Esophagus squamous epithelium (tissue), 5 donors: ENCODE measurements around the gene SPATA19. TPM values are rescaled to one million over a fixed set of nuclear protein-coding genes. Genes with fewer than 3 reads are reported as not detected.

Source experiments
- DNase-seq: peaks from one replicate; lab custom pipeline; 2025; lab: John Stamatoyannopoulos, UW
- H3K27ac ChIP-seq, 4 donors: fragments of 200-600 bp; sonication (generic); one replicate each; pipeline ENCODE4 v1.5.1; 2016 to 2019; ENCODE audit warnings: mild to moderate bottlenecking in 1 of 4
- H3K27me3 ChIP-seq, 4 donors: fragments of 200-600 bp; sonication (generic); 1 replicate in 3 of 4; 2 replicates in 1 of 4; pipeline versions ENCODE4 v1.5.1 to v1.6.0; 2017 to 2021; ENCODE audit warnings: antibody characterized with exemption in 1 of 4
- H3K36me3 ChIP-seq, 3 donors: fragments of 200-600 bp; sonication (generic); one replicate each; pipeline ENCODE4 v1.5.1; 2016 to 2019
- H3K4me1 ChIP-seq, 3 donors: fragments of 200-600 bp; sonication (generic); one replicate each; pipeline ENCODE4 v1.5.1; 2017 to 2019
- H3K4me3 ChIP-seq, 4 donors: fragments of 200-600 bp; sonication (generic); 1 replicate in 3 of 4; 2 replicates in 1 of 4; pipeline ENCODE4 v1.5.1; 2016 to 2019; ENCODE audit warnings: mild to moderate bottlenecking in 2 of 4, moderate library complexity in 1 of 4
- H3K9me3 ChIP-seq, 3 donors: fragments of 200-600 bp; sonication (generic); one replicate each; pipeline ENCODE4 v1.5.1; 2016 to 2019
- POLR2A ChIP-seq, 4 donors: fragments of 450-650 bp; IDR thresholded peaks; one replicate each; pipeline ENCODE4 v1.6.1; 2017; ENCODE audit warnings: antibody characterized with exemption in 4 of 4, mild to moderate bottlenecking in 4 of 4, moderate library complexity in 3 of 4
- WGBS, 2 donors: methylation state at CpG; one replicate each; pipeline ENCODE4 v1.1.5; 2018; 5-methylcytosine and 5-hydroxymethylcytosine counted together
- intact Hi-C: fragments of 100-400 bp; cut with DNase I; formaldehyde crosslinking; loops from one replicate; pipeline ENCODE4 v1.15.0; 2022
- total RNA-seq, 4 donors: library from RNA; depleted of rRNA; stranded (reverse); fragments of >200 nt; gene quantifications; one replicate each; pipeline ENCODE4 v1.1.0, GENCODE V29; 2016
- TF ChIP-seq, protein P1 (sequence below), 6 experiments: fragments of 450-650 bp in 4 of 6; fragments of 200-600 bp in 2 of 6; sonication (generic) in 2 of 6; IDR thresholded peaks; one replicate each; pipeline ENCODE4 v1.5.1; 2016 to 2019; ENCODE audit warnings: antibody characterized with exemption in 6 of 6, mild to moderate bottlenecking in 4 of 6, moderate library complexity in 4 of 6
- donor health status: DM: yes; HTN: yes; CAD: no.

Gene SPATA19
- total RNA-seq, 4 donors from 2014 or later = not detected

DNA sequence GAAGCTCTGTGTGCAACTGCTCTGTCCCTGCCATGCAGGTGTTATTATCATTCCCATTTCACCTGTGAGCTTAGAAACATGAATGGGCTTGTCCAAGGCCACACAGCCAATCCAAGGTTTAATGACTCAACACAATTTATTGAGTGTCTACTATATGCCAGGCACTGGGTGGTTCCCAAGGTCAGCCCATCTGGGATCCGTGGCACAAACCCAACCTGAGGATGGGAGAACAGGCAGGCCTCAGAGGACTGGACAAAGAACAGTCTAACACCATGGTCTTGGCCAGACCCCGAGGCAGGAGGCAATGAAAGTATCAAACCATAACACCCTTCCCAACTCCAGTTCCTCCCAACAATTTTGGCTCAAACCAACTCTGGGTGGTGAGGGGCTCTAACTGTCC is 15.7 kb downstream of the SPATA19 start:
- Histone ChIP-seq H3K36me3 (no peaks in the 10 kb centered on the region), H3K27ac (no peak overlapping the region), H3K27me3 (peaks cover 0 to 19% (median 0%) of the 10 kb centered on the region in 4 donors), H3K9me3 (no peaks in the 10 kb centered on the region), H3K4me3 (no peak overlapping the region), H3K4me1 (peaks cover 0 to 4% (median 0%) of the 10 kb centered on the region in 3 donors)
- 41 to 58% methylated on average over 2 of the region's 2 CpGs for WGBS, 2 donors
- no peak for DNase-seq
- intact Hi-C loops = no loop called here
- TF ChIP-seq POLR2A (IDR thresholded peaks at IDR 0.05) = no peak
- TF ChIP-seq, protein P1, sequence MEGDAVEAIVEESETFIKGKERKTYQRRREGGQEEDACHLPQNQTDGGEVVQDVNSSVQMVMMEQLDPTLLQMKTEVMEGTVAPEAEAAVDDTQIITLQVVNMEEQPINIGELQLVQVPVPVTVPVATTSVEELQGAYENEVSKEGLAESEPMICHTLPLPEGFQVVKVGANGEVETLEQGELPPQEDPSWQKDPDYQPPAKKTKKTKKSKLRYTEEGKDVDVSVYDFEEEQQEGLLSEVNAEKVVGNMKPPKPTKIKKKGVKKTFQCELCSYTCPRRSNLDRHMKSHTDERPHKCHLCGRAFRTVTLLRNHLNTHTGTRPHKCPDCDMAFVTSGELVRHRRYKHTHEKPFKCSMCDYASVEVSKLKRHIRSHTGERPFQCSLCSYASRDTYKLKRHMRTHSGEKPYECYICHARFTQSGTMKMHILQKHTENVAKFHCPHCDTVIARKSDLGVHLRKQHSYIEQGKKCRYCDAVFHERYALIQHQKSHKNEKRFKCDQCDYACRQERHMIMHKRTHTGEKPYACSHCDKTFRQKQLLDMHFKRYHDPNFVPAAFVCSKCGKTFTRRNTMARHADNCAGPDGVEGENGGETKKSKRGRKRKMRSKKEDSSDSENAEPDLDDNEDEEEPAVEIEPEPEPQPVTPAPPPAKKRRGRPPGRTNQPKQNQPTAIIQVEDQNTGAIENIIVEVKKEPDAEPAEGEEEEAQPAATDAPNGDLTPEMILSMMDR (IDR thresholded peaks at IDR 0.05) = no peak

DNA sequence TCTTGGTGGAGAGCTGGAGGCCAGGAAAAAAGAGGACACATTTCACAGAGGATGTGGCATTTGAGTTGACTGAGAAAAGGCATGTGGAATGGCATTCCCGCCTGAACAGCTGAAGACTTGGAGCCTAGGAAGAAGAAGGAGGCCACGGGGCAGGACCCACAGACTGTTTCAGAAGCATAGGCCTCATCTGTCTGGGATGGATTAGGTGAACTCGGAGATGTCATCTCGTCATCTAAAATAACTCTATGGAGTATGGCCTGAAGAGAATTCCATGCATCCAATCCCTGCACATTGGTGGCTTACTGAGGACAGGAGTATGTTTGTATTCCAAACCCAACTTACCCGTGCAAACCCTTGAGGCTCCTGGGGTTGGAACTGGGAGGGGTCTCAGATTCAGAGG is 16.4 kb downstream of the SPATA19 start:
- Histone ChIP-seq H3K36me3 (no peaks in the 10 kb centered on the region), H3K4me3 (no peak overlapping the region), H3K9me3 (no peaks in the 10 kb centered on the region), H3K4me1 (peaks cover 0 to 4% (median 0%) of the 10 kb centered on the region in 3 donors), H3K27me3 (peaks cover 0 to 19% (median 0%) of the 10 kb centered on the region in 4 donors), H3K27ac (no peak overlapping the region)
- intact Hi-C loops = no loop called here
- TF ChIP-seq, protein P1 (IDR thresholded peaks at IDR 0.05) = no peak
- no peak for TF ChIP-seq POLR2A (IDR thresholded peaks at IDR 0.05)
- no peak for DNase-seq
- WGBS, 2 donors = 73 to 84% methylated on average over 5 of the region's 5 CpGs

DNA sequence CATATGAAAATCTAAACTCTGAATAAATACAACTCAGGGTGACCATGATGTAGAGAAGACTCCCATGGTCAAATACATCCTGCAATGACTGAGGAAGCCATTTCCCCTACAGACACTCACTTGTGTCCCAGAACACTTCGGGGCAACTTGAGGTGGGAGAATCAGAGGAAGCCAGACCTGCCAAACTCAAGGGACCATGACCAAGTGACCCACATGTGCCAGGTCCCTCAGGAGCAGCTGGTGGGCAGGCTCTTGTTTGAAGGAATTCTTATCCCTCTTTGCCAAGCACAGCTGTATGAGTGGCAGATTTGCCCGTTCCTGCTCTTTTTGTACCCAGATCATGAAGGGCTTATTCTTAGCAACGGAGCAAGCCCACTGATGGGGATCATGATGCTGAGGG is 17.8 kb downstream of the SPATA19 start:
- Histone ChIP-seq H3K27ac (no peak overlapping the region), H3K9me3 (no peaks in the 10 kb centered on the region), H3K27me3 (peaks cover 0 to 17% (median 0%) of the 10 kb centered on the region in 4 donors), H3K4me1 (peaks cover 0 to 4% (median 0%) of the 10 kb centered on the region in 3 donors), H3K36me3 (no peaks in the 10 kb centered on the region), H3K4me3 (no peak overlapping the region)
- no peak for TF ChIP-seq POLR2A (IDR thresholded peaks at IDR 0.05)
- TF ChIP-seq, protein P1 (IDR thresholded peaks at IDR 0.05) = no peak
- DNase-seq = no peak
- intact Hi-C loops = no loop called here
- 51 to 100% methylated on average over 3 of the region's 3 CpGs for WGBS, 2 donors

DNA sequence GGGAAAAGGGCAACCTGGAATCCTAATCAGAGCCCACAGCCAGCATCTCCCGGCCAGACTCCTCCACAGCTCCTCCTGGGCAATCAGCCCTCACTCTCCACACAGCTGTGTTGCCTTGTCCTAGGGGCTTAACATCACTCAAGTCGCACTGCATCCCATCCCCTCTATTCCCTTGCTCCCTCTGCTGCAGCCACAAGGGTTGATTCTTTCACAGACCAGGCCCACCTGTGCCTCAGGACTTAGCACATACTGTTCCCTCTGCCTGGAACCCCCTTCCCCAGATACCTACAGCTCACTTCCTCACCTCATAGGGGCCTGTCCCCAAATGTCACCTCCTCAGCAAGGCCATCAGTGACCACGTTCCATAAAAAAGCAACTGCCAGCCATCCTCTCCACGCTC is 18.4 kb downstream of the SPATA19 start:
- intact Hi-C loops = no loop called here
- Histone ChIP-seq H3K4me3 (no peak overlapping the region), H3K4me1 (peaks cover 0 to 4% (median 0%) of the 10 kb centered on the region in 3 donors), H3K9me3 (no peaks in the 10 kb centered on the region), H3K27me3 (peaks cover 0 to 13% (median 0%) of the 10 kb centered on the region in 4 donors), H3K27ac (no peak overlapping the region), H3K36me3 (no peaks in the 10 kb centered on the region)
- TF ChIP-seq, protein P1 (IDR thresholded peaks at IDR 0.05) = no peak
- no peak for TF ChIP-seq POLR2A (IDR thresholded peaks at IDR 0.05)
- no peak for DNase-seq
- 71 to 82% methylated on average over 4 of the region's 4 CpGs for WGBS, 2 donors

DNA sequence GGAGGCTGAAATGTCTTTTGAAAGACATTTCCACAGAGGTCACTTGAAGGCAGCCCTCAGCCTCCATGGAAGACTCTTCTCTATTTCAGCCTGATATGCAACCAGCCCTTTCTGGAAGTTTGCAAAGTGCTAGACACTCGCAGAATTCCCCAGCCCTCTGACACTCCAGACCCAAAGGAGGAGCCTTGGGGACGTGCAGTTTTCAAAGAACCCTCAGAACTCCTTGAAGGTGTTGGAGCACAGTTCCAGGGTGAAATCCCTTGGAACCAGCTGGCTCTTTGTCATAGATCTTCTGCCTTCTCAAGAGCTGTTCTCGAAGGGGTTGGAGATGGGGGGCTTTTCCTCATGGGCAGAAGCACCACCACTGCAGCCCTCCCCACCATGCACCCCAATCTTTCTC is 19.6 kb downstream of the SPATA19 start:
- H3K4me3 ChIP-seq = no peak overlapping the region
- peaks cover 0 to 4% (median 0%) of the 10 kb centered on the region in 3 donors for H3K4me1 ChIP-seq
- TF ChIP-seq POLR2A (IDR thresholded peaks at IDR 0.05) = no peak
- TF ChIP-seq, protein P1 (IDR thresholded peaks at IDR 0.05) = no peak
- H3K9me3 ChIP-seq = no peaks in the 10 kb centered on the region
- no peak overlapping the region for H3K27ac ChIP-seq
- H3K27me3 ChIP-seq = peaks cover 0 to 18% (median 0%) of the 10 kb centered on the region in 4 donors
- DNase-seq = no peak
- WGBS, 2 donors = 50 to 52% methylated on average over 1 to 3 of the region's 3 CpGs
- H3K36me3 ChIP-seq = no peaks in the 10 kb centered on the region
- intact Hi-C loops = no loop called here
